Mesenchymal stem cell (in vitro differentiated cells and primary cell): ENCODE data around the gene ACP7.

Source experiments
- DNase-seq: peaks from one replicate; pipeline ENCODE4 v3.0.0-alpha.2; 2013
- H2AFZ ChIP-seq: one replicate; pipeline ENCODE4 v1.6.1; 2013; ENCODE audit warnings: low read depth, mild to moderate bottlenecking, control low read depth, inconsistent platforms, low read length, moderate library complexity
- H2AK5ac ChIP-seq: 2 replicates; pipeline ENCODE4 v1.6.1; 2013; ENCODE audit warnings: low read length, moderate library complexity, mild to moderate bottlenecking, inconsistent platforms; ENCODE audit not compliant: severe bottlenecking
- H2BK120ac ChIP-seq: one replicate; pipeline ENCODE4 v1.6.1; 2013; ENCODE audit warnings: low read depth, mild to moderate bottlenecking, inconsistent platforms, low read length, moderate library complexity
- H2BK12ac ChIP-seq, 2 experiments: one replicate each; pipeline ENCODE4 v1.6.1; 2013; ENCODE audit warnings: inconsistent platforms in 2 of 2, low read length in 2 of 2, mild to moderate bottlenecking in 2 of 2, moderate library complexity in 2 of 2, control low read depth in 1 of 2
- H2BK15ac ChIP-seq: one replicate; pipeline ENCODE4 v1.6.1; 2013; ENCODE audit warnings: mild to moderate bottlenecking, low read depth, inconsistent platforms; ENCODE audit not compliant: poor library complexity, severe bottlenecking
- H2BK5ac ChIP-seq: 2 replicates; pipeline ENCODE4 v1.6.1; 2013; ENCODE audit warnings: low read depth, mild to moderate bottlenecking, low read length, control low read depth, inconsistent platforms; ENCODE audit not compliant: poor library complexity, severe bottlenecking
- H3K14ac ChIP-seq, 2 experiments: one replicate each; pipeline ENCODE4 v1.6.1; 2013; ENCODE audit warnings: inconsistent platforms in 2 of 2, low read length in 2 of 2, control low read depth in 1 of 2, mild to moderate bottlenecking in 1 of 2, moderate library complexity in 1 of 2
- H3K18ac ChIP-seq, 2 experiments: one replicate each; pipeline ENCODE4 v1.6.1; 2013; ENCODE audit warnings: inconsistent platforms in 2 of 2, low read length in 2 of 2, control low read depth in 1 of 2, low read depth in 1 of 2, mild to moderate bottlenecking in 1 of 2
- H3K23ac ChIP-seq, 2 experiments: one replicate each; pipeline ENCODE4 v1.6.1; 2013; ENCODE audit warnings: inconsistent platforms in 2 of 2, low read length in 2 of 2, mild to moderate bottlenecking in 2 of 2, moderate library complexity in 2 of 2, control low read depth in 1 of 2
- H3K27ac ChIP-seq: 2 replicates; pipeline ENCODE4 v1.5.1; 2013; ENCODE audit warnings: mild to moderate bottlenecking, moderate library complexity, low read length, control low read depth, inconsistent platforms; ENCODE audit not compliant: poor library complexity, severe bottlenecking
- H3K27me3 ChIP-seq, 2 experiments: 2 replicates each; pipeline versions ENCODE4 v1.6.1 to v1.7.0; 2013; ENCODE audit warnings: low read length in 2 of 2, mild to moderate bottlenecking in 2 of 2, moderate library complexity in 2 of 2, control low read depth in 1 of 2, inconsistent platforms in 1 of 2; ENCODE audit not compliant: control insufficient read depth in 1 of 2, insufficient read depth in 1 of 2
- H3K36me3 ChIP-seq, 2 experiments: 2 replicates each; pipeline versions ENCODE4 v1.6.1 to v1.7.0; 2013; ENCODE audit warnings: low read length in 2 of 2, control low read depth in 1 of 2, inconsistent platforms in 1 of 2, low read depth in 1 of 2, mild to moderate bottlenecking in 1 of 2; ENCODE audit not compliant: insufficient read depth in 2 of 2, control insufficient read depth in 1 of 2
- H3K4ac ChIP-seq, 2 experiments: one replicate each; pipeline ENCODE4 v1.6.1; 2013; ENCODE audit warnings: inconsistent platforms in 2 of 2, low read length in 2 of 2, mild to moderate bottlenecking in 2 of 2, moderate library complexity in 2 of 2, control low read depth in 1 of 2, low read depth in 1 of 2
- H3K4me1 ChIP-seq: 2 replicates; pipeline ENCODE4 v1.6.1; 2013; ENCODE audit warnings: low read depth, low read length, control low read depth; ENCODE audit not compliant: control insufficient read depth, insufficient read depth
- H3K4me2 ChIP-seq: 2 replicates; pipeline ENCODE4 v1.6.1; 2013; ENCODE audit warnings: low read length, mild to moderate bottlenecking, inconsistent platforms; ENCODE audit not compliant: poor library complexity, severe bottlenecking
- H3K4me3 ChIP-seq, 2 experiments: 2 replicates each; pipeline versions ENCODE4 v1.5.1 to v1.7.0; 2013; ENCODE audit warnings: low read length in 2 of 2, mild to moderate bottlenecking in 2 of 2, control low read depth in 1 of 2, low read depth in 1 of 2; ENCODE audit not compliant: insufficient read depth in 1 of 2
- H3K79me1 ChIP-seq: replicated peaks from 2 replicates; pipeline ENCODE4 v1.6.1; 2013; ENCODE audit warnings: mild to moderate bottlenecking, control low read depth, low read length, inconsistent platforms; ENCODE audit not compliant: poor library complexity, severe bottlenecking
- H3K9ac ChIP-seq: 2 replicates; pipeline ENCODE4 v1.7.0; 2013; ENCODE audit warnings: mild to moderate bottlenecking, low read length, moderate library complexity
- H3K9me3 ChIP-seq: 2 replicates; pipeline ENCODE4 v1.7.0; 2013; ENCODE audit warnings: mild to moderate bottlenecking, low read length; ENCODE audit not compliant: control insufficient read depth
- H4K8ac ChIP-seq: one replicate; pipeline ENCODE4 v1.6.1; 2013; ENCODE audit warnings: inconsistent platforms, mild to moderate bottlenecking, low read length, moderate library complexity
- H4K91ac ChIP-seq: one replicate; pipeline ENCODE4 v1.6.1; 2013; ENCODE audit warnings: mild to moderate bottlenecking, low read length, inconsistent platforms
- WGBS: methylation state at CpG from one replicate; pipeline ENCODE4 v1.1.7; 2013; ENCODE audit warnings: mixed read lengths; 5-methylcytosine and 5-hydroxymethylcytosine counted together

Gene ACP7

GRCh38 chr19:39157275-39157996, 73.3 kb downstream of the ACP7 start:
- peak; percentile 42 for DNase-seq
- H2BK15ac ChIP-seq = no peak overlapping the region
- H3K36me3 ChIP-seq = peaks cover 0 to 38% of the 10 kb centered on the region in 2 experiments
- no peak overlapping the region for H3K4me2 ChIP-seq
- peak overlapping the region; percentile 43 for H2AK5ac ChIP-seq
- H2BK5ac ChIP-seq = no peak overlapping the region
- H4K8ac ChIP-seq = no peak overlapping the region
- no peak overlapping the region for H3K27ac ChIP-seq
- H3K27me3 ChIP-seq = no peaks in the 10 kb centered on the region
- peaks cover 38% of the 10 kb centered on the region for H3K4me1 ChIP-seq
- peak overlapping the region; percentile 33 for H3K9ac ChIP-seq
- no peaks in the 10 kb centered on the region for H3K9me3 ChIP-seq
- H4K91ac ChIP-seq = peak overlapping the region; percentile 22
- H3K14ac ChIP-seq = peak overlapping the region in 1 of 2 experiments; percentile 88
- no peak overlapping the region for H3K4ac ChIP-seq
- H3K18ac ChIP-seq = peak overlapping the region in 1 of 2 experiments; percentile 79
- no peak overlapping the region for H2AFZ ChIP-seq
- WGBS = 92% methylated on average over 23 of the region's 23 CpGs
- H2BK12ac ChIP-seq = no peak overlapping the region
- peaks cover 71% of the 10 kb centered on the region for H3K79me1 ChIP-seq
- H3K4me3 ChIP-seq = peak overlapping the region in 1 of 2 experiments; percentile 62
- no peak overlapping the region for H2BK120ac ChIP-seq
- no peak overlapping the region for H3K23ac ChIP-seq

- Histone ChIP-seq H3K4me1 (peaks cover 39% of the 10 kb centered on the region), H3K9ac (no peak overlapping the region), H3K27ac (no peak overlapping the region), H3K4ac (no peak overlapping the region), H3K23ac (no peak overlapping the region), H4K8ac (no peak overlapping the region), H3K27me3 (no peaks in the 10 kb centered on the region), H3K14ac (peak overlapping the region in 1 of 2 experiments; percentile 88), H3K9me3 (no peaks in the 10 kb centered on the region), H3K18ac (peak overlapping the region in 1 of 2 experiments; percentile 79), H3K4me2 (no peak overlapping the region), H2BK120ac (no peak overlapping the region), H2BK15ac (no peak overlapping the region), H2AFZ (no peak overlapping the region), H2BK12ac (peak overlapping the region in 1 of 2 experiments; percentile 8), H4K91ac (peak overlapping the region; percentile 2), H3K79me1 (peaks cover 73% of the 10 kb centered on the region), H3K4me3 (peak overlapping the region in 1 of 2 experiments; percentile 38), H3K36me3 (peaks cover 0 to 38% of the 10 kb centered on the region in 2 experiments), H2BK5ac (no peak overlapping the region), H2AK5ac (no peak overlapping the region)
- no peak for DNase-seq
- WGBS = 98% methylated on average over 14 of the region's 15 CpGs
These were observed 73.8 kb downstream of the ACP7 start for GRCh38 chr19:39157997-39158389.

- Histone ChIP-seq H3K36me3 (peaks cover 0 to 38% of the 10 kb centered on the region in 2 experiments), H2BK120ac (no peak overlapping the region), H3K14ac (no peak overlapping the region), H2AK5ac (no peak overlapping the region), H3K23ac (no peak overlapping the region), H3K4me1 (peaks cover 39% of the 10 kb centered on the region), H2BK5ac (no peak overlapping the region), H2BK15ac (no peak overlapping the region), H3K9ac (no peak overlapping the region), H3K27me3 (no peaks in the 10 kb centered on the region), H3K9me3 (no peaks in the 10 kb centered on the region), H3K4ac (no peak overlapping the region), H2AFZ (no peak overlapping the region), H4K8ac (no peak overlapping the region), H3K27ac (no peak overlapping the region), H3K4me3 (no peak overlapping the region), H3K4me2 (no peak overlapping the region), H2BK12ac (no peak overlapping the region), H4K91ac (peak overlapping the region; percentile 9), H3K79me1 (peaks cover 79% of the 10 kb centered on the region), H3K18ac (no peak overlapping the region)
- no peak for DNase-seq
- 93% methylated on average over 12 of the region's 12 CpGs for WGBS
These were observed 74.6 kb downstream of the ACP7 start for GRCh38 chr19:39158646-39159260.

- H3K4me3 ChIP-seq = no peak overlapping the region
- H2BK12ac ChIP-seq = no peak overlapping the region
- no peak overlapping the region for H3K18ac ChIP-seq
- H2BK120ac ChIP-seq = no peak overlapping the region
- H2BK15ac ChIP-seq = no peak overlapping the region
- H3K36me3 ChIP-seq = peaks cover 0 to 36% of the 10 kb centered on the region in 2 experiments
- peaks cover 72% of the 10 kb centered on the region for H3K79me1 ChIP-seq
- no peak overlapping the region for H4K91ac ChIP-seq
- H2AK5ac ChIP-seq = no peak overlapping the region
- no peak overlapping the region for H2BK5ac ChIP-seq
- H4K8ac ChIP-seq = no peak overlapping the region
- H3K14ac ChIP-seq = no peak overlapping the region
- H3K4me1 ChIP-seq = peaks cover 36% of the 10 kb centered on the region
- H2AFZ ChIP-seq = no peak overlapping the region
- no peak overlapping the region for H3K4me2 ChIP-seq
- H3K23ac ChIP-seq = no peak overlapping the region
- DNase-seq = peak; percentile 55
- H3K9ac ChIP-seq = peak overlapping the region; percentile 54
- 70% methylated on average over 8 of the region's 8 CpGs for WGBS
- H3K4ac ChIP-seq = no peak overlapping the region
- H3K9me3 ChIP-seq = no peaks in the 10 kb centered on the region
- no peaks in the 10 kb centered on the region for H3K27me3 ChIP-seq
- no peak overlapping the region for H3K27ac ChIP-seq
These were observed 76.3 kb downstream of the ACP7 start for GRCh38 chr19:39160523-39160861.
